HepG2 (cell line): Measurements from ENCODE around the gene UBE2Q2. TPM values are rescaled to one million over a fixed set of nuclear protein-coding genes. Genes with fewer than 3 reads are reported as not detected.

ENCODE experiments used
- ATF1 ChIP-seq: IDR thresholded peaks from 2 replicates; pipeline ENCODE4 v1.6.1; 2016; ENCODE audit warnings: mild to moderate bottlenecking, control low read depth
- CHD2 ChIP-seq: IDR thresholded peaks from 2 replicates; pipeline ENCODE4 v1.6.1; 2011; ENCODE audit warnings: low read depth, low read length, improper control_type of control experiment
- EEA1 ChIP-seq: sonication (generic); formaldehyde crosslinking; IDR thresholded peaks from 2 replicates; pipeline ENCODE4 v1.5.1; 2020; ENCODE audit warnings: mild to moderate bottlenecking, missing genetic modification reagents, borderline replicate concordance
- JARID2 ChIP-seq: sonication (generic); formaldehyde crosslinking; IDR thresholded peaks from 2 replicates; pipeline ENCODE4 v1.8.1; 2023; ENCODE audit warnings: missing genetic modification reagents, inconsistent platforms; ENCODE audit not compliant: insufficient replicate concordance
- KLF11 ChIP-seq: IDR thresholded peaks from 2 replicates; pipeline ENCODE4 v1.6.1; 2016; ENCODE audit warnings: missing compliant biosample characterization
- MLLT10 ChIP-seq: sonication (generic); formaldehyde crosslinking; IDR thresholded peaks from 2 replicates; pipeline ENCODE4 v1.4.0; 2020; ENCODE audit warnings: missing genetic modification reagents
- PCBP1 ChIP-seq: fragments of 200-400 bp; formaldehyde crosslinking; IDR thresholded peaks from 2 replicates; pipeline ENCODE4 v1.6.1; 2017; ENCODE audit warnings: mild to moderate bottlenecking, low read depth, low read length, borderline replicate concordance
- POLR2G ChIP-seq: fragments of 200-400 bp; formaldehyde crosslinking; IDR thresholded peaks from 2 replicates; pipeline ENCODE4 v1.6.1; 2018; ENCODE audit warnings: mild to moderate bottlenecking, low read depth, low read length, moderate library complexity
- SP5 ChIP-seq: IDR thresholded peaks from 2 replicates; pipeline ENCODE4 v1.6.1; 2016; ENCODE audit warnings: low read depth, borderline replicate concordance
- SPEN ChIP-seq: sonication (generic); formaldehyde crosslinking; IDR thresholded peaks from 2 replicates; pipeline ENCODE4 v1.5.1; 2020; ENCODE audit warnings: low read depth, mild to moderate bottlenecking, missing genetic modification reagents
- ZBTB1 ChIP-seq: sonication (generic); formaldehyde crosslinking; IDR thresholded peaks from 2 replicates; pipeline ENCODE4 v1.4.0; 2020; ENCODE audit warnings: missing genetic modification reagents, borderline replicate concordance
- ZBTB8A ChIP-seq: sonication (generic); formaldehyde crosslinking; IDR thresholded peaks from 2 replicates; pipeline ENCODE4 v1.4.0; 2020; ENCODE audit warnings: mild to moderate bottlenecking, low read depth, missing genetic modification reagents, borderline replicate concordance
- ZMAT5 ChIP-seq: sonication (generic); formaldehyde crosslinking; IDR thresholded peaks from 2 replicates; pipeline ENCODE4 v1.5.0; 2020; ENCODE audit warnings: mild to moderate bottlenecking, low read depth, missing genetic modification reagents, borderline replicate concordance
- ZMYM2 ChIP-seq: sonication (generic); formaldehyde crosslinking; IDR thresholded peaks from 2 replicates; pipeline ENCODE4 v1.8.0; 2022; ENCODE audit warnings: mild to moderate bottlenecking, missing genetic modification reagents
- ZMYM4 ChIP-seq: sonication (generic); formaldehyde crosslinking; IDR thresholded peaks from 2 replicates; pipeline ENCODE4 v1.8.1; 2023; ENCODE audit warnings: mild to moderate bottlenecking, missing genetic modification reagents
- ZNF30 ChIP-seq: sonication (generic); formaldehyde crosslinking; IDR thresholded peaks from 2 replicates; pipeline ENCODE4 v1.5.0; 2020; ENCODE audit warnings: mild to moderate bottlenecking, missing genetic modification reagents
- ZNF367 ChIP-seq: sonication (generic); formaldehyde crosslinking; IDR thresholded peaks from 2 replicates; pipeline ENCODE4 v1.4.0; 2020; ENCODE audit warnings: missing genetic modification reagents, borderline replicate concordance
- ZNF556 ChIP-seq: sonication (generic); formaldehyde crosslinking; IDR thresholded peaks from 2 replicates; pipeline ENCODE4 v1.4.0; 2020; ENCODE audit warnings: mild to moderate bottlenecking, missing genetic modification reagents, borderline replicate concordance
- ZNF652 ChIP-seq: IDR thresholded peaks from 2 replicates; pipeline ENCODE4 v1.6.1; 2016; ENCODE audit warnings: low read depth, borderline replicate concordance
- ZNF678 ChIP-seq: sonication (generic); formaldehyde crosslinking; IDR thresholded peaks from 2 replicates; pipeline ENCODE4 v1.4.0; 2020; ENCODE audit warnings: mild to moderate bottlenecking, missing genetic modification reagents
- ZNF773 ChIP-seq: sonication (generic); formaldehyde crosslinking; IDR thresholded peaks from 2 replicates; pipeline ENCODE4 v1.4.0; 2020; ENCODE audit warnings: missing genetic modification reagents, borderline replicate concordance
- ZNF816 ChIP-seq: sonication (generic); formaldehyde crosslinking; IDR thresholded peaks from 2 replicates; pipeline ENCODE4 v1.8.0; 2022; ENCODE audit warnings: missing genetic modification reagents, mild to moderate bottlenecking, borderline replicate concordance
- polyA plus RNA-seq, 8 experiments: library from polyadenylated mRNA; depleted of rRNA in 3 of 8; stranded (reverse) in 7 of 8; unstranded in 1 of 8; fragments of >200 nt; fragmentation: Illumina TruSeq in 4 of 8; extraction: Trizol in 4 of 8; gene quantifications; 2 replicates each; pipeline versions ENCODE4 v1.2.1 to v1.2.3, GENCODE V29; 2011 to 2016; ENCODE audit warnings: low read depth in 4 of 8, missing spikeins in 1 of 8, mixed read lengths in 1 of 8; ENCODE audit not compliant: insufficient read depth in 1 of 8
- total RNA-seq, 5 experiments: library from RNA; depleted of rRNA; stranded (reverse); fragments of >200 nt; fragmentation: Illumina TruSeq; extraction: Trizol; gene quantifications; 2 replicates each; pipeline ENCODE4 v1.2.3, GENCODE V29; 2016; ENCODE audit warnings: low read depth in 1 of 5
- TF ChIP-seq, protein P1 (sequence below): sonication (generic); formaldehyde crosslinking; IDR thresholded peaks from 2 replicates; pipeline ENCODE4 v1.4.0; 2020; ENCODE audit warnings: missing genetic modification reagents, borderline replicate concordance
- TF ChIP-seq, protein P2 (sequence below): sonication (generic); formaldehyde crosslinking; conservative IDR thresholded peaks from 2 replicates; pipeline ENCODE4 v1.4.0; 2020; ENCODE audit warnings: mild to moderate bottlenecking, missing genetic modification reagents, moderate library complexity
- TF ChIP-seq, protein P3 (sequence below): IDR thresholded peaks from 2 replicates; pipeline ENCODE4 v1.6.1; 2016; ENCODE audit warnings: low read depth, borderline replicate concordance

Gene UBE2Q2
- total and polyA plus RNA-seq, 2 of the 13 experiments (the other 11 are each of a cell fraction or from before 2014, with no cell fraction given), result 10.6 to 20.4 TPM

- TF ChIP-seq ZMYM4 (CRISPR knock-in tag) (no peak; the same call in 1 of the 2 replicates), ZNF678 (peak; percentile 73; the same call in 1 of the 2 replicates), PCBP1 (no peak), SPEN (no peak), EEA1 (CRISPR knock-in tag) (no peak; the same call in 1 of the 2 replicates), ZNF367 (CRISPR knock-in tag) (no peak), ZNF773 (CRISPR knock-in tag) (no peak; the same call in 1 of the 2 replicates), MLLT10 (no peak), ZBTB1 (no peak), ZMYM2 (CRISPR knock-in tag) (no peak), ATF1 (CRISPR knock-in tag) (no peak), ZBTB8A (no peak), ZNF30 (CRISPR knock-in tag) (no peak), SP5 (no peak; the same call in 1 of the 2 replicates), ZNF652 (no peak), POLR2G (peak; percentile 29; the same call in 1 of the 2 replicates), CHD2 (no peak), ZNF556 (CRISPR knock-in tag) (0 out of 2 replicates have a peak, but pooled peaks have one; percentile 58), ZMAT5 (no peak), JARID2 (CRISPR knock-in tag) (no peak), ZNF816 (CRISPR knock-in tag) (no peak), KLF11 (no peak)
- TF ChIP-seq, protein P1, sequence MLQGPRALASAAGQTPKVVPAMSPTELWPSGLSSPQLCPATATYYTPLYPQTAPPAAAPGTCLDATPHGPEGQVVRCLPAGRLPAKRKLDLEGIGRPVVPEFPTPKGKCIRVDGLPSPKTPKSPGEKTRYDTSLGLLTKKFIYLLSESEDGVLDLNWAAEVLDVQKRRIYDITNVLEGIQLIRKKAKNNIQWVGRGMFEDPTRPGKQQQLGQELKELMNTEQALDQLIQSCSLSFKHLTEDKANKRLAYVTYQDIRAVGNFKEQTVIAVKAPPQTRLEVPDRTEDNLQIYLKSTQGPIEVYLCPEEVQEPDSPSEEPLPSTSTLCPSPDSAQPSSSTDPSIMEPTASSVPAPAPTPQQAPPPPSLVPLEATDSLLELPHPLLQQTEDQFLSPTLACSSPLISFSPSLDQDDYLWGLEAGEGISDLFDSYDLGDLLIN, result no peak; the same call in 1 of the 2 replicates
- TF ChIP-seq, protein P2, sequence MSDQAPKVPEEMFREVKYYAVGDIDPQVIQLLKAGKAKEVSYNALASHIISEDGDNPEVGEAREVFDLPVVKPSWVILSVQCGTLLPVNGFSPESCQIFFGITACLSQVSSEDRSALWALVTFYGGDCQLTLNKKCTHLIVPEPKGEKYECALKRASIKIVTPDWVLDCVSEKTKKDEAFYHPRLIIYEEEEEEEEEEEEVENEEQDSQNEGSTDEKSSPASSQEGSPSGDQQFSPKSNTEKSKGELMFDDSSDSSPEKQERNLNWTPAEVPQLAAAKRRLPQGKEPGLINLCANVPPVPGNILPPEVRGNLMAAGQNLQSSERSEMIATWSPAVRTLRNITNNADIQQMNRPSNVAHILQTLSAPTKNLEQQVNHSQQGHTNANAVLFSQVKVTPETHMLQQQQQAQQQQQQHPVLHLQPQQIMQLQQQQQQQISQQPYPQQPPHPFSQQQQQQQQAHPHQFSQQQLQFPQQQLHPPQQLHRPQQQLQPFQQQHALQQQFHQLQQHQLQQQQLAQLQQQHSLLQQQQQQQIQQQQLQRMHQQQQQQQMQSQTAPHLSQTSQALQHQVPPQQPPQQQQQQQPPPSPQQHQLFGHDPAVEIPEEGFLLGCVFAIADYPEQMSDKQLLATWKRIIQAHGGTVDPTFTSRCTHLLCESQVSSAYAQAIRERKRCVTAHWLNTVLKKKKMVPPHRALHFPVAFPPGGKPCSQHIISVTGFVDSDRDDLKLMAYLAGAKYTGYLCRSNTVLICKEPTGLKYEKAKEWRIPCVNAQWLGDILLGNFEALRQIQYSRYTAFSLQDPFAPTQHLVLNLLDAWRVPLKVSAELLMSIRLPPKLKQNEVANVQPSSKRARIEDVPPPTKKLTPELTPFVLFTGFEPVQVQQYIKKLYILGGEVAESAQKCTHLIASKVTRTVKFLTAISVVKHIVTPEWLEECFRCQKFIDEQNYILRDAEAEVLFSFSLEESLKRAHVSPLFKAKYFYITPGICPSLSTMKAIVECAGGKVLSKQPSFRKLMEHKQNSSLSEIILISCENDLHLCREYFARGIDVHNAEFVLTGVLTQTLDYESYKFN (CRISPR knock-in tag), result no peak
- TF ChIP-seq, protein P3, sequence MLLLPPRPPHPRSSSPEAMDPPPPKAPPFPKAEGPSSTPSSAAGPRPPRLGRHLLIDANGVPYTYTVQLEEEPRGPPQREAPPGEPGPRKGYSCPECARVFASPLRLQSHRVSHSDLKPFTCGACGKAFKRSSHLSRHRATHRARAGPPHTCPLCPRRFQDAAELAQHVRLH (CRISPR knock-in tag), result no peak
Measured at GRCh38 chr15:75842722-75843677, at the start of gene UBE2Q2 (continued).
